Skeletal muscle satellite cell (primary cell): ENCODE data around the gene TMEM184A.

Experiments used
- H3K27me3 ChIP-seq: 2 replicates; pipeline ENCODE4 v1.7.0; 2013; ENCODE audit warnings: low read length; ENCODE audit not compliant: control insufficient read depth, insufficient read depth
- H3K36me3 ChIP-seq: 2 replicates; pipeline ENCODE4 v1.7.0; 2013; ENCODE audit warnings: mild to moderate bottlenecking, control low read depth, low read length; ENCODE audit not compliant: insufficient read depth
- H3K4me1 ChIP-seq: 2 replicates; pipeline ENCODE4 v1.7.0; 2013; ENCODE audit warnings: low read length; ENCODE audit not compliant: control insufficient read depth, insufficient read depth
- H3K4me2 ChIP-seq: 2 replicates; pipeline ENCODE4 v1.7.0; 2013; ENCODE audit warnings: mild to moderate bottlenecking, low read length
- H3K4me3 ChIP-seq: 2 replicates; pipeline ENCODE4 v1.7.0; 2013; ENCODE audit warnings: low read length
- H3K9ac ChIP-seq: 2 replicates; pipeline ENCODE4 v1.7.0; 2013; ENCODE audit warnings: mild to moderate bottlenecking, low read depth, low read length, moderate library complexity
- H3K9me3 ChIP-seq: replicated peaks from 2 replicates; pipeline ENCODE4 v1.7.0; 2013; ENCODE audit warnings: mild to moderate bottlenecking, control low read depth, low read length

TMEM184A gene

GRCh38 chr7:1511444-1512422, 44.3 kb downstream of the TMEM184A start:
- H3K9ac ChIP-seq, result no peak overlapping the region
- H3K4me2 ChIP-seq, result no peak overlapping the region
- H3K9me3 ChIP-seq, result no peaks in the 10 kb centered on the region
- no peak overlapping the region for H3K4me3 ChIP-seq
- H3K27me3 ChIP-seq, result no peaks in the 10 kb centered on the region
- peaks cover 17% of the 10 kb centered on the region for H3K4me1 ChIP-seq
- no peaks in the 10 kb centered on the region for H3K36me3 ChIP-seq

GRCh38 chr7:1510780-1511154, 45.2 kb downstream of the TMEM184A start:
- Histone ChIP-seq H3K9ac (no peak overlapping the region), H3K27me3 (no peaks in the 10 kb centered on the region), H3K4me2 (no peak overlapping the region), H3K4me1 (peaks cover 19% of the 10 kb centered on the region), H3K36me3 (no peaks in the 10 kb centered on the region), H3K4me3 (no peak overlapping the region), H3K9me3 (no peaks in the 10 kb centered on the region)

DNA sequence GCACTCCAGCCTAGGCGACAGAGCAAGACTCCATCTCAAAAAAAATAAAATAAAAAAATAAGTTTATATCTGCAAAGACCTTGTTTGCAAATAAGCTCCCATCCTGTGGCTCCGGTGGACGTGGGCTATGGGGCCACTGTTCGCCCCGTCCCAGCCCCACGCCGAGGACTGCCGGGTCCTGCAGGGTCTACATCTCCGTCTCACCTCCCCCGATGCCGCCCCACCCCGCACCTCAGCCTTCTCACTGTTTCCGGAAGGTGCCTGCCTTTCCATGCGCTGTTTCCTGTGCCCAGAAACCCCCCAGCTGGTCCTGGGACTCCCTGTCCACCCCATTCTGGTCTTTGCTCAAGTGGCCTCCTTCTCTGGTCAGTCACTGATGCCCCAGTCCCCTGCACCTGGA, 46.8 kb downstream of the TMEM184A start:
- Histone ChIP-seq H3K36me3 (no peaks in the 10 kb centered on the region), H3K4me1 (peaks cover 19% of the 10 kb centered on the region), H3K9me3 (no peaks in the 10 kb centered on the region), H3K27me3 (no peaks in the 10 kb centered on the region), H3K9ac (no peak overlapping the region), H3K4me3 (no peak overlapping the region), H3K4me2 (no peak overlapping the region)

DNA sequence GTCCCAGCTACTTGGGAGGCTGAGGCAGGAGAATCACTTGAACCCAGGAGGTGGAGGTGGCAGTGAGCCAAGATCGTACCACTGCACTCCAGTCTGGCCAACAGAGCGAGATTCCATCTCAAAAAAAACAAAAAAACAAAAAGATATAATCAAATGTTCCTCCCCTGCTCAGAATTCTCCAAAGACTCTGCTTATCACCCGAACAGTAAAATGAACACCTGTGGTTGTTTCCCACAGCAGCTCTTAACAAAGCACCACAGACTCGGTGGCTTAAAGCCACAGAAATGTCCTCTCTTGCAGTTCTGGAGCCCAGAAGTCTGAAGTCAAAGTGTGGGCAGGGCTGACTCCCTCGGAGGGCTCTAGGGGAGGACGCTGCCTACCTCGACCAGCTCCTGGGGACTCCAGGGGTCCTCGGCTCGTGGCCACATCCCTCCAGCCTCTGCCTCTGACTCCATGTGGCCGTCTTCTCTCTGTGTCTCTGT, 47.7 kb downstream of the TMEM184A start:
- Histone ChIP-seq H3K4me2 (no peak overlapping the region), H3K4me3 (no peak overlapping the region), H3K4me1 (peaks cover 14% of the 10 kb centered on the region), H3K36me3 (no peaks in the 10 kb centered on the region), H3K9ac (no peak overlapping the region), H3K9me3 (no peaks in the 10 kb centered on the region), H3K27me3 (no peaks in the 10 kb centered on the region)

GRCh38 chr7:1505731-1506550, 50.1 kb downstream of the TMEM184A start:
- H3K9ac ChIP-seq, result no peak overlapping the region
- no peak overlapping the region for H3K4me2 ChIP-seq
- no peaks in the 10 kb centered on the region for H3K27me3 ChIP-seq
- H3K4me3 ChIP-seq, result no peak overlapping the region
- peaks cover 14% of the 10 kb centered on the region for H3K4me1 ChIP-seq
- H3K36me3 ChIP-seq, result peaks cover 14% of the 10 kb centered on the region
- no peaks in the 10 kb centered on the region for H3K9me3 ChIP-seq

DNA sequence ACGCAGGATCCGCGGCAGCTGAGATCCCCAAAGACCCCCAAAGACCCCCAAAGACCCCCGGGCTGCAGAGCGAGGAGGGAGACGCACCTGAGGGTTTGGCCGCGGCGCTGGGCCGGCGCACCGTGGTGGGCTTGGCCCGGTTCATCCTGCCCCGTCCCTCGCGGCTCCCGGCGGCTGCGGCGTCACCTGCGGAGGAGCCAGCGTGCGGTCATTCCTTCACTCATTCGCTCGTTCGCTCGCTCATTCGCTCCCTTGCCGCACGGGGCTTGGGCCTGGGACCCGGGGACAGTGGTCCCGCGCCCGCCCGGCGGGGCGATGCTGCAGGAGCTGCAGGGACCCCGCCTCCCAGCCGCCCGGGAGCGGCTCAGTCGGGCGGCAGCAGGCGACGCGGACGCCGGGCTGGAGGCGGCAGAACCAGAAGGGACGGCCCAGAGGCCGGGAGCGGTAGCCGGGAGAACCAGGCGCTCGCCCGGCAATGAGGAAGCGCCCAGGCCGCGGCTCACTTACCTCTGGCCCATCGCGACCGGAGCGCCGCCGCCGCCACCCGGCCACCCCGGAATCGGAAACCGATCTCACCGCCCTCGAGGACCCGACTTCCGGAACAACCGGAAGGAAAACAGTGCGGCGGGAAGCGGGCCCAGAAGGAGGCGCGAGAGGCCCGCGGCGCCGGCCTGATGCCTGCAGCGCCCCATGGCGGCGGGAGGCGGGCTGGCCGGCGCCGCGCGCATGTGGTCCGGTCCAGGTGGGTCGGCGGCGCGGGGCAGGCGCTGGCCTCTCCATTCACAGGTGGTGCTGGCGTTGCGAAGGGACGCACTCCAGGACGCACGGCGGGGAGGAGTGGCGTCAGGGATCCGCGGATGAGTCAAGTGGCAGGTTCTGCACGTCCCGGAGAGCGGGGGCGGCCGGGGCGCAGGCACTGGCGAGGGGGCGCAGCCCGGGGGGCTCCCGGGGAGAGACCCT, 51.9 kb downstream of the TMEM184A start, which contains the start of gene INTS1:
INTS1 (minus strand) TSS at position 574 of the 960 bp plus-strand sequence; CDS start at position 145, 429 bp downstream.
- Histone ChIP-seq H3K4me1 (peaks cover 14% of the 10 kb centered on the region), H3K9me3 (no peaks in the 10 kb centered on the region), H3K9ac (peak within 1 kb of the TSS; percentile 94), H3K36me3 (peaks cover 25% of the 10 kb centered on the region), H3K27me3 (no peaks in the 10 kb centered on the region), H3K4me2 (peak within 1 kb of the TSS; percentile 99), H3K4me3 (peak within 1 kb of the TSS; percentile 98)

GRCh38 chr7:1503390-1503789, 52.6 kb downstream of the TMEM184A start:
- H3K36me3 ChIP-seq, result peaks cover 25% of the 10 kb centered on the region
- H3K4me3 ChIP-seq, result peak overlapping the region; percentile 98
- peak overlapping the region; percentile 99 for H3K4me2 ChIP-seq
- H3K9ac ChIP-seq, result peak overlapping the region; percentile 94
- H3K9me3 ChIP-seq, result no peaks in the 10 kb centered on the region
- no peaks in the 10 kb centered on the region for H3K27me3 ChIP-seq
- H3K4me1 ChIP-seq, result peaks cover 14% of the 10 kb centered on the region

DNA sequence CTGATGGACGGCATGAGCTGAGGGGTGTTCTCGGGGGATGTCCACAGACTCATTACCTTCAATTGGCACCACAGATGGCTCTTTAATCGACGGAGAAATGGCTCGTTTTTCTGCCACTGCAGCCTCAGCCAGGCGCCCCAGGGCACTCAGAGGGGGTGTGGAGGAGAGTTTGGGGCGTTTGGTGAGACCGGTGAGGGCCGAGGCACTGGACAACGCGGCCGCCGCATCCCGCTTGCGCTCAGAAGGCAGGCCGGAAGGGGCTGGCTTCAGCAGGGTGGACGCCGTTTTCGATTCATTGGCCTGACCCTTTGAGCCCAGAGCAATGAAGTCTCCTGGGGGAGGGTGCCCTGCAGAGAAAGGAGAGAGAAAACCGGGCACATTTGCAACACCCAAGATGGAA, 53.2 kb downstream of the TMEM184A start:
- Histone ChIP-seq H3K9me3 (no peaks in the 10 kb centered on the region), H3K4me2 (peak overlapping the region; percentile 99), H3K4me1 (peaks cover 14% of the 10 kb centered on the region), H3K36me3 (peaks cover 25% of the 10 kb centered on the region), H3K27me3 (no peaks in the 10 kb centered on the region), H3K9ac (peak overlapping the region; percentile 94), H3K4me3 (peak overlapping the region; percentile 98)

DNA sequence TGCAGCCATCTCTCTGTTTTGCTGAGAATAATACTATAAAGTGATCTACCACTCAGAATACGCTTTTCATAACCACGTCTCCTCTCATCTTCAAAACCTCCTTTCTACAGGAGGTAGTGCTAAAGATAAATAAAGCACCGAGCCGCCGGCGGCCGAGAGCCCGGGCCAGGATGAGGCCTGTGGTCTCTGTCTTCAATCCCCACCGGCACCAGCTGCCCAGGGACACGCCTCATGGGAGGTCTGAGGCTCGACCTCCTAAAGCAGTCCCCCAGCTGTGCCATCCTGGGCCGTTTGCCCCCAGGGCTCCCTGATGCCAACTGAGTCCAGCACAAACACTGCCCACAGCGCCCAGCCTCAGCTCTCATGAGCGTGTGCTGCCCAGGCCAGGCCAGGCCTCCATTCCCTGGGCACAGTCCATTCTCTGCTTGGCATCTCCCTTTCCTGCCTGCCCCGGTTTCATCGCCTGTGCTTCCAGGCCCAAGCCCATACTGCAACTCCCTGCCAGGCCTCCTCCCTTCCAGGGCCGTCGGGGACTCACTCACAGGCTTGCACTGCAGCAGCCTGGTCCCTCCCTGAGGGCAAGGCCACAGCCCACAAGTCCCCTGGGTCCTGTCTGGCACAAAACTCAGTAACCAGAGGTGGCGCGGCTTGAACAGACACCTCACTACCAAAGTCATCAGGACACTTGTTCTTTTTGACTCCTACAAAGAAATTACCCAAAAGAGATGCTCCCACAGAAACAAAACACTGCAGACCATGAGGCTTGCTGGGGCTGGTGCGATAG, 54.3 kb downstream of the TMEM184A start:
- Histone ChIP-seq H3K9ac (no peak overlapping the region), H3K4me1 (peaks cover 7% of the 10 kb centered on the region), H3K4me3 (no peak overlapping the region), H3K27me3 (no peaks in the 10 kb centered on the region), H3K36me3 (peaks cover 32% of the 10 kb centered on the region), H3K4me2 (no peak overlapping the region), H3K9me3 (no peaks in the 10 kb centered on the region)
